ENCODE results near the gene GPR55. TPM values are rescaled to one million over a fixed set of nuclear protein-coding genes. Genes with fewer than 3 reads are reported as not detected.

GPR55 gene
- total RNA-seq, 1 experiment from 2014 or later: 0.19 TPM

DNA sequence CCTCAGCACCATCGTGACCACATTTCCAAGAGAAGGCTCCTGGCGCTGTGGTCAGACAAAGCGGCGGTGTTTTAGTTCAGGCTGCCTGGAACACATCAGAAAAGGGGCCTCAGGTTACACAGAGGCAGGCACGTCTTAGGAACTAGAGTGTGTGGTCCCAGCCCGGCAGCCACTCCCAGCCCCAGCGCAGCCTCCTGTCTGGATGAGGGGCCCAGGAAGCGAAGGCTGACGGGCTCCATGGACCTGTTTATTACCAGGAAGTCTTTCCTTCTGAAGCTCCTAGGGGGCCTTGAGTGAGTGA lies 10.0 kb upstream of the GPR55 start:
- DNase-seq (ENCODE audit: low spot score): no peak
- ChIA-PET CTCF (no interaction called here), POLR2A (ENCODE audit: low non-redundant PET) (no interaction called here)
- no TSS peak for BruUV-seq (replicated peaks)
- Histone ChIP-seq H3K9me3 (ENCODE audit: low read depth, low read length, poor library complexity, severe bottlenecking) (peaks cover 5% of the 10 kb centered on the region), H3K4me1 (ENCODE audit: insufficient read depth, low read length, poor library complexity, severe bottlenecking) (no peaks in the 10 kb centered on the region), H3K27ac (ENCODE audit: low read depth, low read length, poor library complexity, severe bottlenecking) (no peak overlapping the region), H3K36me3 (ENCODE audit: insufficient read depth, low read length, poor library complexity, severe bottlenecking) (no peaks in the 10 kb centered on the region), H3K27me3 (replicated peaks; ENCODE audit: insufficient read depth, low read depth, low read length, poor library complexity) (no peaks in the 10 kb centered on the region), H3K4me3 (ENCODE audit: low read depth, low read length, poor library complexity, severe bottlenecking) (no peak overlapping the region)
- intact Hi-C loops (cut with micrococcal nuclease; ENCODE audit: unreplicated experiment): no loop called here
- TF ChIP-seq EZH2 (IDR thresholded peaks at IDR 0.05; ENCODE audit: borderline replicate concordance, low read depth, low read length, poor library complexity, severe bottlenecking) (no peak), CTCF (conservative IDR thresholded peaks at IDR 0.05; ENCODE audit: low read depth, low read length) (no peak)

GRCh38 chr2:230934231-230935129 lies 9.4 kb upstream of the GPR55 start:
- H3K36me3 ChIP-seq (ENCODE audit: insufficient read depth, low read length, poor library complexity, severe bottlenecking): no peaks in the 10 kb centered on the region
- BruUV-seq (replicated peaks): no TSS peak
- H3K4me1 ChIP-seq (ENCODE audit: insufficient read depth, low read length, poor library complexity, severe bottlenecking): no peaks in the 10 kb centered on the region
- H3K4me3 ChIP-seq (ENCODE audit: low read depth, low read length, poor library complexity, severe bottlenecking): no peak overlapping the region
- intact Hi-C loops (cut with micrococcal nuclease; ENCODE audit: unreplicated experiment): no loop called here
- H3K9me3 ChIP-seq (ENCODE audit: low read depth, low read length, poor library complexity, severe bottlenecking): peaks cover 5% of the 10 kb centered on the region
- DNase-seq (ENCODE audit: low spot score): no peak
- TF ChIP-seq CTCF (conservative IDR thresholded peaks at IDR 0.05; ENCODE audit: low read depth, low read length) (no peak), EZH2 (IDR thresholded peaks at IDR 0.05; ENCODE audit: borderline replicate concordance, low read depth, low read length, poor library complexity, severe bottlenecking) (no peak)
- H3K27ac ChIP-seq (ENCODE audit: low read depth, low read length, poor library complexity, severe bottlenecking): no peak overlapping the region
- ChIA-PET POLR2A (ENCODE audit: low non-redundant PET) (no interaction called here), CTCF (no interaction called here)
- H3K27me3 ChIP-seq (replicated peaks; ENCODE audit: insufficient read depth, low read depth, low read length, poor library complexity): no peaks in the 10 kb centered on the region

DNA sequence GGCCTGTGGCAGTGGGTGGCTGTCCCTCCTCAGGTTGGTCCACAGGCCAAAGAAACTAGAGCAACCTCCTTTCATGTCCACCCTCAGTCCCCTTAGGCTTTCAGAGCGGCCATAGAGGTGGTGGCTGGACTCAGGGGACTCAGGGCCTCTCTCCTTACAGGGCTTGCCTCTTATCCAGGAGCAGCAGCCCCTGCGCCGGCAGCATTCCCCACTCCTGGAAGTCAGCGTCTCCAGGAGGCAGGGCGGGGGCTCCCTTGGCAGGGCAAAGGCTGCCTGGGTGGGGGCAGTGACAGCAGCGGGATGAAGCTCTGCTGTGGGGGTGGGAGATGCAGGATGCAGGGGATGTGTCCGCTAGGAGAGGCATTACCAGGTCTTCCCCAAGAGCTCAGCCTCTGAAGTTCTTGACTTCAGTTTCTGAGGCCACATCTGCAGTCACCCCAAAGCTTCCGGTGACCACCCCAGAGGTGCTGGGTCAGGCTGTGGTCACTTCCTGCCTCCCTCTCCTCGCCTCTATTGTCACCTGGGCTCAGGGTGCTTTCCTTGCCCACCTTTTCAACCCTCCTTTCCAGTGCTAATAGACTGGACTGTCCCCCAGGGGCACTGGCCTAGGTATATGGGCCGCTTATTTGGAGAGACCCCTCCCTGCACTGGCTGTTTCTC lies 8.6 kb upstream of the GPR55 start:
- no peaks in the 10 kb centered on the region for H3K27me3 ChIP-seq (replicated peaks; ENCODE audit: insufficient read depth, low read depth, low read length, poor library complexity)
- ChIA-PET CTCF (no interaction called here), POLR2A (ENCODE audit: low non-redundant PET) (no interaction called here)
- no peaks in the 10 kb centered on the region for H3K36me3 ChIP-seq (ENCODE audit: insufficient read depth, low read length, poor library complexity, severe bottlenecking)
- no peak for TF ChIP-seq CTCF (conservative IDR thresholded peaks at IDR 0.05; ENCODE audit: low read depth, low read length)
- TF ChIP-seq EZH2 (IDR thresholded peaks at IDR 0.05; ENCODE audit: borderline replicate concordance, low read depth, low read length, poor library complexity, severe bottlenecking): no peak
- no peak overlapping the region for H3K4me3 ChIP-seq (ENCODE audit: low read depth, low read length, poor library complexity, severe bottlenecking)
- H3K4me1 ChIP-seq (ENCODE audit: insufficient read depth, low read length, poor library complexity, severe bottlenecking): no peaks in the 10 kb centered on the region
- no TSS peak for BruUV-seq (replicated peaks)
- intact Hi-C loops (cut with micrococcal nuclease; ENCODE audit: unreplicated experiment): no loop called here
- peaks cover 5% of the 10 kb centered on the region for H3K9me3 ChIP-seq (ENCODE audit: low read depth, low read length, poor library complexity, severe bottlenecking)
- no peak for DNase-seq (ENCODE audit: low spot score)
- no peak overlapping the region for H3K27ac ChIP-seq (ENCODE audit: low read depth, low read length, poor library complexity, severe bottlenecking)

All from A673 (cell line).